GM19468 (cell line): ENCODE results near the gene FLVCR1.
"Not testable (repeated sequence)": the region's sequence is repeated elsewhere in the genome, so short reads cannot be mapped to it uniquely, and the experiment has no call there.

ENCODE experiments used
- ATAC-seq: cut with Tn5 transposase; IDR thresholded peaks from one replicate; pipeline ENCODE4 v1.9.1; 2021; ENCODE audit warnings: mild to moderate bottlenecking, moderate library complexity, moderate number of reproducible peaks; ENCODE audit not compliant: unreplicated experiment; ENCODE audit errors: extremely low read depth

FLVCR1 gene

DNA sequence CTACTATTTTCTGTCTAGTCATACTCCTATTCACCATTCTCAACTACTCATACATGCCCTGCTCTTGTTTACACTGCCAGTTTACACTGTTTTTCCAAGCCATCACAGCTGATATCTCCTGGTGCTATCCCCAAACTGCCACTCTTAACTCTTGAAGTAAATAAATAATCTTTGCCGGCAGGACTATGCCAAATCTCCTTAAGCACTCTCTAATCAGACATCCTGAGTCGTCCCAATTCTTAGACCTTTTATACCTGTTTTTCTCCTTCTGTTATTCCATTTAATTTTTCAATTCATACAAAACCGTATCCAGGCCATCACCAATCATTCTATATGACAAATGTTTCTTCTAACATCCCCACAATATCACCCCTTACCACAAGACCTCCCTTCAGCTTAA is 55.6 kb downstream of the FLVCR1 start:
- not testable (repeated sequence) for ATAC-seq

DNA sequence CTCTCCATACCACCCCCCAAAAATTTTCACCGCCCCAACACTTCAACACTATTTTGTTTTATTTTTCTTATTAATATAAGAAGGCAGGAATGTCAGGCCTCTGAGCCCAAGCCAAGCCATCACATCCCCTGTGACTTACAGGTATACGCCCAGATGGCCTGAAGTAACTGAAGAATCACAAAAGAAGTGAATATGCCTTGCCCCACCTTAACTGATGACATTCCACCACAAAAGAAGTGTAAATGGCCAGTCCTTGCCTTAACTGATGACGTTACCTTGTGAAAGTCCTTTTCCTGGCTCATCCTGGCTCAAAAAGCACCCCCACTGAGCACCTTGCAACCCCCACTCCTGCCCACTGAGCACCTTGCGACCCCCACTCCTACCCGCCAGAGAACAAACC is 56.0 kb downstream of the FLVCR1 start:
- not testable (repeated sequence) for ATAC-seq

DNA sequence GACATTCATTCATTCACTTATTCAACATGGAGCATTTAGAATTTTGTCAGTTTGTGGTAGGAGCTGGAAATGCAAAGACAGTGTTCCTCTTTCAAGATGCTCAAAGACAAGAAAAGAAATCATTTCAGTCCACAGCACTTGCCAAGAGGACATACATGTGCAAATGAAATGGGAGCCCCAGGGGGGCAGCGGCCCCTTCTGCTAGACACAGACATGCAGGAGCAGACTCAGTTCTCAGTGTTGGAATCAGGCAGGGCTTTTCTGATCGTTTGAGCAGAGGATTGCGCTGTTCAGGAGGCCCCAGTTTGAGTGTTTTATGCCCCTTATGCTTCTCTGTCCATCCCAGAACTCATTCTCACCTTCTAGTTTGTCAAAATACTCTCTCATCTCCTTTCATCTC is 56.7 kb downstream of the FLVCR1 start:
- no peak for ATAC-seq

DNA sequence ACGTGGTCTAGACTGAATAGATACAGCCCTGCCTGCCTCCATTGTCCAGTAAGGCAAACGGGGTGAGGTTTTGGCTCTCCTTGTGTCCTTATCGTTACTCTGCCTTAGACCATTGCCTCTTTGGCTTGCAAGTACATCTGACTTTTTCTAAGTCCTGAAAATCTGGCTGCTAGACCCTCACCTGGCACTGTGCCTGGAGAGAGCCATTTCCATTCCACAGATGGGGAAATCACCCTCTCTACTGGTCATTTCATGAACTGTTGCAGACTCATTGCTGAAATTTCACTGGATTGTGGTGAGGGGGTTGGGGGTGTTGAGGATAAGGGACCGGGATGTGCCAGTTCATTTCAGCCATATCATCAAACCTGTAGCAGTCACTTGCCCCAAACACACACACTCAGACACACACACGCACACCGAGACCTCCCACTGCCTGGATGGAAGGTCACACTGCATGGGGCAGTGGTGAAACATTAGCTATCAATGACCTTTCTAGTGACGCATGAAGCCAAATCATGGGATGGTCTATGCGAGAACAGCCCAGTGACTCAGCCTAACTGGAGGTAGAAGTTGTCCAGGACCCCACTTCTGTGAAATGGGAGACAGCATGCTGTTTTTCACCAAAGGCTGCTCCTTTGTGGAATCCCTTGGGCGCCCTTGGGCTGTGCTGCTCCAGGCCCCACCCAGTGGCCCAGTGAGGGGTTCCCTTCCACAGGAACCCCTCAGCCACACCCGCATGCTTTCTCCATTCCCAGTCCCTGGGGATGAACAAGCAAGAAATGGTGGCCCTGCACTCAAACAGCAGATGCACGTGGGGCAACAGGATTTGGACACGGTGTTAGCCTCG is 57.4 kb downstream of the FLVCR1 start:
- no peak for ATAC-seq

DNA sequence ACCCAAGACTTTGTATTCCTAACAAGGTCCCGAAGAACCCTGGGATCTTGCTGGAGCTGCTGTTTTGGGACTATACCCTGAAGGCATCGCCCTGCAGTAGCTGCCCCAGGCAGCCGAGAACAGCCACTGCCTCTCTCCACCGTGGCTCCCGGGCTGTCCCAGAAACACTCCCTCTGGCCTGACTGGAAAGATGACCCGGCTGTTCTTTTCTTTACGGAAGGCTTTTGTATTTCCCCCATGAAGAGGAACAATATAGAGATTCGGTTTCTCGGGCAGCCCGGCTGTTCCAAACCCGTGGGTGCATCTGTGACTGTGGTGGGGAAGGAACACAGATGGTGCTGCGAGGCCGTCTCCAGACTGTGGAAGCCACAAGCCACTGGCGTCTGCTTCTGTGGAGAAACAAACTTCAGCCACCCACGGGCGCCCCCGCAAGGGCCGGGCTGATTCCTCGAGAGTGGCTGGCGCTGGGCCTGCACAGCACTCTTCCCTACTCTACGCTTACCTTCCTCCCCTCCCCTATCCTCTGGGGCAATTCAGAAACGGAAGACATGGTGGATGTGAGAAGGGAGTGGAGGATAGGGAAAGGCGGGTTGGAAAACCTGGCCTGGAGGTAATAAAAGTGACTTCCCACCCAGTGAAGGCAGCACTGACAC is 58.5 kb downstream of the FLVCR1 start:
- ATAC-seq = no peak

DNA sequence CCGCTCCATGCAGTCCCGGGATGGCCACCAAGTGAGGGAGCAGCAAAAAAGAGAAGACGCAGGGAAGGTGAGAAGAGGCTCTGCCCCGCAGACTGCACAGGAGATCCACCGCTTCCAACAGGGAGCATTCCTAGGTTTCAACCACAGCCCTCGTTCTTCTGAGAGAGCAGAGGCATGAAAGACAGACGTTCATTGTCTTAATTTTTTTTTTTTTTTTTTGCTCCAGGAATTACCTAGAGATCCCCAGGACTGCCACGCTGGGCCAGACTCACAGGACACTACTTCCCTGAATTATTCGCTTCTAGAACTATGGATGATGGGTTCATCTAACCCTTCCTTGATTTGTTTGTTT is 59.0 kb downstream of the FLVCR1 start:
- no peak for ATAC-seq

DNA sequence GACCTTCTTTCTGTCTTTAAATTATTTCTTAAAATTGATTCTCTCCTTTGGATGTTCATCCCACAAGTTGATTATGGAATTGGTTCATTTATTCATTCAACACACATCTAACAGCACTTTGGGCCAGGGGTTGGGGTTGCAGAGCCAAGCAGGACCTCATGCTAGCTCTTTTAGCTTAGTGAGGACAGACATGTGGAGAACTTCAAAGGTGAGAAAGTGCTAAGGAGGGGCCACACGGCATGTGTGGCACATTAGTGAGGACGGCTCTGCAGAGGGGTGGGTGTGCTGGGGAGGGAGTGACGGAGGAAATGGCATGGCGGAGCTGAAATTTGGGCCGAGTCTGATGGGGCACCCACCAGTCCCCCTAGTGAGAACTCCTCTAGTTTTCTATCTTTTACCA is 59.8 kb downstream of the FLVCR1 start:
- ATAC-seq = no peak

DNA sequence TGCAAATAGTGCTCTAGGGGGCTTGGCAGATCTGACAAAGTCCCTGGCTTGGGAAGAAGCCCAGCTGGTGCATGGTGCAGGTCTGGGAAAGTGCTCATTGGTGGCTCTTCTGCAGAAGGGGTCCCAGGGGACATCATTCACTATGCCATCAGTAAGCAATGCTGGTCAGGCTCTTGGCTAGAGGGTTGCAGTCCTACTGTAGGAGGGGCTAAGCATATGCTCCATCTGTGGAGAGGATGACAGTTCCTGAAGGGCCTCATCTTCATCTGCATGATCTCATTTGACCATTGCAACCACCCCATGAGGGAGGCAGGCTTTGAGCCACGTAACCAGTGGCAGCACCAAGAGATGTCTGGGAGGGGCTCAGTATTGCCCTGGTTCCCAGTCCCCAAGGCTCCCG is 60.7 kb downstream of the FLVCR1 start:
- no peak for ATAC-seq

DNA sequence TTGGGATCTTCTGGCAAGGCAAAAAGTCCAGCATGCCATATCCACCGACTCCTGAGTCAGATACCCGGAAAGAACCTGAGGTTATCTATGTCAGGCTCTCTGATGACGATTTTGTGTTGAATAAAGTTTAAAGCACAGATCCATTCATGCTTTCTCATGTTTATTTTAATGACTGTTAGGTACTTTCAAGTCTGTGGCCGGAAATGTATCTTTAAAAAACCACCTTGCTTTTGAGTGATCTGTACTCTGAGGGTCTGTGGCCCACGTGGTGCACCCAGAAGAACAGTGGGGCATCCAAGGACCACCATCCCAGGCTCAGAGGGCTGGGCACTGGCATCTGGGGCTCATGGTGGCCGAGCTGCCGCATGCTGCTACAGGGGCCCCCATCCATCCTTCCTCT is 62.2 kb downstream of the FLVCR1 start:
- ATAC-seq = no peak

DNA sequence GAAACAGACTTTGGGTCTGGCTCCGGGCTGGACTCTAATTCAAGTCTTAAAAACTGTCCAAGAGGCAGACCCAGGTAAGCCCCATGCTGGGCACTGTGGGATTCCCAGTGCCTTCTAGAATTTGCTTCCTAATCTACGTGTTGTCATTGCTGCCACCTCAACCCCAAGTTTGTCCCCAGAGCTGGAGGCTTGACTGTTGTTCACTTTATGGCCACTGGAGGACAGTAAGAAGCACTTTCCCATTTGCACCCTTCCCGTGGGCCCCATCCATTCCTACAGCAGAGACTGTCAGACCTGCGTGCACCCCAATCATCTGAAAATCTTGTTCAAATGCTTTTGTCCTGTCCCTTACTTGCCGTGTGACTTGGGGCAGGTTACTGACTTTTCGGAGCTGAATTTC is 62.8 kb downstream of the FLVCR1 start:
- ATAC-seq = no peak

DNA sequence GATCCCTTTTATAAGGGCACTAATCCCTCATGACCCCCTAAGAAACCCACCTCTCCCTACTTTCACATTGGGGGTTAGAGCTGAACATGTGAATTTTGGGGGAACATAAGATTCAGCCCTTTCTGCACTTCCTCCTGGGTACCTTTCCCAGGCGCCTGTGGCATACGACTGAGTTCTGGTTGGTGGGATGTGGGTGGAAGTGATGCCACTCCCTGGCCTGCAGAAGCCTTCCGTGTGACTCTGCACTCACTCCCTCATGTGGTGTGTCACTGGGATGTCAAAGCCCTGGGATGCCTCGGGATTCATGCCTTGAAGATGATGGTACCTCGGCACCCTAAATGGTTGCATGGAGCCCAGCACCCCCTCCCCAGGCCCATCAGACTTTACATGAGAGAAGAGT is 63.9 kb downstream of the FLVCR1 start:
- ATAC-seq = no peak

DNA sequence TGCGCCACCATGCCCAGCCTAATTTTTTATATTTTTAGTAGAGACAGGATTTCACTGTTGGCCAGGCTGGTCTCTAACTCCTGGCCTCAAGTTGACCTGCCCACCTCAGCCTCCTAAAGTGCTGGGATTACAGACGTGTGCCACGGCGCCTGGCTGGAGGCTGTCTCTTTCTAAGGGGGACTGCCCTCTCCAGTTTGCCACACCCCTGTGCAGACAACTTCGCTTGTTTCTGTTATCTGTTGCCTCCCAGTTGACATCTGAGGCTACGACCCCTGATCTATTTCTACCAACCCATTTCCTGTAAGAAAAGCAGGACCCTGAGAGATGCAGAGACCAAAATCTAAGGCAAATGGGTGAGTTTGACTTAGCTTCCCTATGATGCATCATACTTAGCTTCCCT is 68.3 kb downstream of the FLVCR1 start:
- ATAC-seq = no peak

DNA sequence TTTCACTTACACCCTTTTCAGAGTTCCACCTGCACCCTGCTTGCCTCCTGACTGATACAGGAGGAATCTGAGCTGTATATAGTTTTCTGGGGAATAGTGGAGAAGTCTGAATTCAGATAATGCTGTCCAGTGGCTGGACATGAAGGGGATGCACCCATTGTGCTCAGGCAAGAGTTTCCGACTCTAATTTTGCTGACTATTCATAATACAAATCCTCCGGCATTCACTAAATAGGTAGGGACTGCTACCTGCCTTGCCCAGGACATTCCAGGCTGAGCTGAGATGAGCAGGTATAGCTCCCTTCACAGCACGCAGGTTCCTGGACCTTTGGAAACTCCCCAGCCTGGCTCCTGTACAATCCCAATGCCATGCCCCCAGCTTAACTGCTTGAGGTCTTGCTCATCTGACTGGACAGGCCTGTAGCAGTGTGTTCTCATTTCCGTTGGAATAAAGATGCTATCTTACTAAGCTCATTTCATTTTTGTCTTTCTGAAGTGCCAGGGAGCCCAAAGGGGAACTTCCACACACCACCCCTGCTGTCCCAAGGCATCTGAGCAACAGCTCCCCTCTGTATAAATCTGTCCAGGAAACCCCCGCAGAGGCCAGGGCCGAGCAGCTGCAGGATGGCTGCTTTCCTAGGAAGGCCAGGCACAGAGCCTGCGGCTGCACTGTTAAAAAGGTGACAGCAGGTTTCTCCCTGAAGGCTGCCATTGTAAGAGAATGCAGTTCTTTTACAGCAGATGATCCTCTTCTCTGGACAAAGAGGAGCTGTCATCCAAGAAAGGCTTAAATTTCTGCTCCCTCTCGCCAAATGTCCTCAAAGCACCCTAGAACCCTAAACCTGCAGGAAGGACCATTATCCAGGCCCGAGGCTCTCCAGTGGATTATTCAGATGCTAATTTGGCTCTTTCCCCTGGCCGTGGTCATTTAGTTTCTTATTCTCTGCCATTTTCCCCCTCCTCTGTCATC is 70.5 kb downstream of the FLVCR1 start:
- ATAC-seq = no peak

DNA sequence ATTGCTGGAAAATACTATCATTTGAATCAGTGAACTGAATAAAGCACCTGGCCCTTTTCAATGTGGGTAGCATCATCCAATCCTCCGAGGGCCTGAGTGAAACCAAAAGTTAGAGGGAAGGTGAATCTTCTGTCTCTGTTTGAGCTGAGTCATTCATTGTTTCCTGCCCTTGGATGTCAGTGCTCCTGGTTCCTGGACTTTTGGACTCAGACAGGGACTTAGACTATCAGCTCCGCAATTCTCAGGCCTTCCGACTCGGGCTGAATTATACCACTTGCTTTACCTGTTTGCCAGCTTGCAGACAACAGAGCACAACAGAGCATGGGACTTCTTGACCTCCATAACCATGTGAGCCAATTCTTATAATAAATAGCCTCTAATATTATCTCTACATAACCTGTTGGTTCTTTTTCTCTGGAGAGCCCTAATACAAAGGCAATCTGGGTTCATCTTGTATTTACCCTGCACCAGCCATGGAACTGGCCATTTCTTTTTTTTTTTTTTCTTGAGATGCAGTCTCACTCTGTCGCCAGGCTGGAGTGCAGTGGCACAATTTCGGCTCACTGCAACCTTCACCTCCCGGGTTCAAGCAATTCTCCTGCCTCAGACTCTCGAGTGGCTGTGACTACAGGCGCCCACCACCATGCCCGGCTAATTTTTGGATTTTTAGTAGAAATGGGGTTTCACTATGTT is 73.1 kb downstream of the FLVCR1 start:
- ATAC-seq = no peak

DNA sequence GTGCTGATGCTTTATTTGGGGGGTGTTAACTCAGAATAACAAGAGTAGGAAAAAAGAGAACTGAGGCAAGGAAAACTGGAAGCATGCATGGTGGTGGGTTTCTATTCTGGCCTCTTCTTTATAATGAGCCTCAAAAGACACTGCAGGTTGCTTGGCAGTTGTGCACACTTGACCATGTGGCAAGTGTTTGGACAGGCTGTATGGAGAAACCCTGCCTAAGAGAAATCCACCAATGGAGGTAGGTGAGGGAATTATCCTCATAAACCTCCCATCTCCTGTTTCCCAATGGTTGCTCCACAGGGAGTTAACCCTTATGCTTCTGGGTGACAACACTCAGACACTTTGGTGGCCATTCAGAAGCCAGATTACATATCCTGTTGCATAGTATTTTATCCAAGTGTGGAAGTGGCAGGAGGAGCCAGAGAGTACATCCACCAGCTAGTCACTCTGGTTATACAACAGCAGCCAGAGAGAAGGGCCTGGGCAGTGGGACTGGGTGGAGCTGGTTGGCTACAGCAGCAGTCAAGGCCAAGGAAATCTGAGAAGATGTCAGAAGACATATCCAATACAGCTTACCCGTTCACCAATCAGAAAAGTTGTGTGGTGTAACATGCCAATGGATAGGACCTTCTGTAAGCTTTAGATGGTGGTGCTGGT is 75.9 kb downstream of the FLVCR1 start:
- ATAC-seq = no peak

DNA sequence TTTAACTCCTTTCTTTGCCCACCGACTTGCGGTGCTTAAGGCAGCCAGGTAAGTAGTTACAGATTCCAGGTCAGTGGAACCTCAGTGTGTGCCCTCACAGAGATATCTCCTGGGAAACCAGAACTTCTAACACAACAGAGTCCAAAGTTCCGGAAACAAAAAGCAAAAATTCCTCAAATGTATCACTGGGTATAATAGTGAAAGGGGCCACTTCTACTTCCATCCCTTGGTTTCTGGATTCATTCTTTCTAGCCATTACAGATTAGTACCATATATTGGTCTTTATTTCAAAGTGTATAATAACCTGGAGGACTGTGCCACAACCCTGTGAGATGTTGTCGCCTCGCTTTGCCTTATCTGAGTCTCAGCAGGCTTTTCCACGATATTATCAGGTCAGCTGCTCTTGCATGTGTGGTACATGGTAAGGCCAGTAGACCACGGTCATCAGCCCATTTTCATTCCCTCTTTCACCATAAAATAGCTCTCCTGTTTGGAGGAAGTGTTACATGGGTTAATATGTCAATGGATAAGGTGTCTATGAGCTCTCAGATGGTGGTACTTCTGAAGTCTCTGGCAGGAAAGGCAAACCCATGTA is 77.4 kb downstream of the FLVCR1 start:
- ATAC-seq = no peak

DNA sequence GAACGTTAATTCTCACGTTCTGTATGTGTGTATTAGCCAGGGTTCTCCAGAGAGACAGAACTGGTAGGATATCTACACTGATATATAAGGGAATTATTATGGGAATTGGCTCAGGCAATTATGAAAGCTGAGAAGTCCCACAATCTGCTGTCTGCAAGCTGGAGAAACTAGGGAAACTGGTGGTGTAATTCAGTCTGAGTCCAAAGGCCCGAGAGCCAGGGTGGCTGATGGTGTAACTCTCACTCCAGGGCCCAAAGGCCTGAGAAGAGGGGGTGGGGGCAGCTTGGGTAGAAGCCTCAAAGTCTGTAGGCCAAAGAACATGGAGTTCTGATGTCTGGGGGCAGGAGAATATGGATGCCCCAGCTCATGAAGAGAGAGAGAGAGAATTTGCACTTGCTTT is 79.0 kb downstream of the FLVCR1 start:
- ATAC-seq = no peak

DNA sequence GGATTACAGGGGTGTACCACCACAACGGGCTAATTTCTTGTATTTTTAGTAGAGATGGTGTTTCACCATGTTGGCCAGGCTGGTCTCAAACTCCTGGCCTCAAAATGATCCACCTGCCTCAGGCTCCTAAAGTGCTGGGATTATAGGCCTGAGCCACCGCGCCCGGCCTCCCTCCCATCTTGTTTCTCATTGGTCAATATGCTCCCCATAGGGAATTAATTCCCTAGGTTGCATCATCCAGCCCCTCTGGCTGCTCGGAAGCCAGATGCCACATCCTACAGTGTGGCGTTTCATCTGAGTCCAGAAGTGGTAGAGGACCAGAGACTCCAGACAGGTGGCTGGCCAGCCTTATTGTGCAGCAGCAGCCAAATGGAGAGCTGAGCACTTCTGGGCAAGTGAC is 80.8 kb downstream of the FLVCR1 start:
- ATAC-seq = no peak

DNA sequence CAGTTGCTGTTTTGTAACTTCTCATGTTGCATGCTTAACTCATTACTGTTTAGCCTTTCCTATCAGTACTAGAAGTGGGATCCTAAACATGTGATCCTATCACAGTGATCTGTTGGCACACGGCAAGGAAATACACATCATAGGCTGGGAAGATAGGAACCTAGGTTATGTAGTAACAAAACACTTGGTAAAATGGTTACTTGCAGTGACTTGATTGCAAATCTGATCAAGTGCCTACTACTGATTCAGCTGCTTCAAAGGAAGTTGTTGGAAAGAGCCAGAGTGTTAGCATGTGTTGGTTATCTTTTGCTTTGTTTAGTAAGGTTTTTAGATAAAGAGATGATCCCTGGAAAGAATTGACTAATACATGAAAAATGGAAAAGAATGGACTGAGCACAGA is 83.4 kb downstream of the FLVCR1 start:
- no peak for ATAC-seq
